HL-60/S4 treated with retinoic acid at 250 ng/mL for 4 days and 3 days (cell line): ENCODE results near the gene TJP1.
"Not testable (repeated sequence)": the region's sequence is repeated elsewhere in the genome, so short reads cannot be mapped to it uniquely, and the experiment has no call there.

ENCODE experiments used
- in situ Hi-C: fragments of 300-500 bp; cut with MboI; formaldehyde crosslinking; loops from 2 replicates; pipeline ENCODE4 v1.7.0; 2022; ENCODE audit warnings: low sequenced_read_pairs

Gene TJP1

DNA sequence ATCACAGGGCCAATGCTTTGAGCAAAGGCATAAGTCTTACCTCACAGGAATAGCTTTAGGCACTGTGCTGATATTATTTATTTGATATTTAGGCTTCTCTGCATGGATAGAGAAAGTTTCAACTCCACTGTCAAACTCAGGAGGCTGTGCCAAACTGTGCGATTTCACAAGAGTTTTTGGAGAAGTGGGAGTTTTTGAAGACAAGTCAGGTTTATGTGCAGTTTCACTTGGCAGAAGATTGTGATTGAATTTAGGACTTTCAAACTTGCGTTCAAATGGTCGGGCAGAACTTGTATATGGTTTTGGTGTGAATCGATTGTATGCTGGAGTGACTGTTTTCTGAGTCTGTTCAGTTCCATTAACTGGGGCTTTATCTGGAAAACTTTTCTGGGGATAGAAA, 113.7 kb downstream of the TJP1 start:
- in situ Hi-C loops, result no loop called here

- in situ Hi-C loops, result no loop called here
Measured at GRCh38 chr15:29704950-29705597, 117.2 kb downstream of the TJP1 start.

DNA sequence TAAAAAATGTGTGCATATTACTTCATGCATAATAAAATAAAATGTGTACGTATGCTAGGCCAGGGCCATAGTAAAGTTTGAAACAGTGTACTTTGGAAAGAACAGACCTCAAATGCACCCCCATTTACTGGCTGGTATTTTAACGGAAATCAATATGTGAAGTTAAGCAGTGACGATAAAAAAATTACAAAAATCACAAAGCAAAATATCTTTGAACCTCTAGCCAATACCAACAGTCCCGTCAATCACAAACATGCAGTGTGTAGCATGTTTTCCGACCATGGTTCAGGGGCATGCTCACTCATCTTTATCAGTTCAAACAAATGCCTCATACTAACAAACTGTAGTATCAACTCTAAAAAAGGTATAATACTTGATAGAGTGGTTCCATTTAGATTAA, 121.1 kb downstream of the TJP1 start:
- in situ Hi-C loops, result no loop called here

DNA sequence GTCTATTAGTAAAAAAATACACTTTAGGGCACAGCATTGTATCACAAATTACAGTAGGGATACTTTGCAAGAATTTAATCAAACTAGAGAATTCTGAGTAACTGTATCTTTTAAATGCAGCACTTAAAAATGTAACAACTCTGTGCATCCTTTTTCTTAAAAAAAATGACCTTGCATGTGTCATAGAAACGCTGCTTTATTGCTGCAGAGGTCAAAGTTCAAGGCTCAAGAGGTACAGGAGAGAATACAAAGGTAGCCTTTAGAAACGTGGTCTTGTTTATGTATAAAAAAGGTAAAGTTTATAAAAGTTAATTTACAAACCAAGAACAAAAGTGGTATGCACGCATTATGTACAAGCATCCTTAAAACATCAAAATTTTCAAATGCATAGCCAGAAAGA, 122.0 kb downstream of the TJP1 start:
- in situ Hi-C loops, result no loop called here

DNA sequence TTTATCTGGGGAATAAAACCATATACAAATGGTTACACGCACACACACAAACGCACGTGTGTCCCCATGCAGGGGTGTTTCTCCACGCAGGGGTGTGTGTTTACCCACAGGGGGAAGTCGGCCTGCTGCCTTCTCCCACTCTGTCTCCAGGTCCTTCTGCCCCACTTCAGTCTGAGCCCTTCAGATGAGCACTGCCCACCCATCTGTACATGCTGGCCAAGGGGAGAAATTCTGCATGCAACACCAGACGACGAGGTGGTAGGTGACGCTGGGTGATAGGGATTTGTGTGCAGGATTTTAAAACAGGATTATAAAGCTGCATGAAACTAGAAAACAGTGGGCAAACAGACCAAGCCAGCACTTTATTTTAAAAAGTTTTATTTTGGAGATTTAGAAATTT, 122.5 kb downstream of the TJP1 start:
- in situ Hi-C loops, result no loop called here

GRCh38 chr15:29698030-29698701, 124.1 kb downstream of the TJP1 start:
- in situ Hi-C loops, result no loop called here

DNA sequence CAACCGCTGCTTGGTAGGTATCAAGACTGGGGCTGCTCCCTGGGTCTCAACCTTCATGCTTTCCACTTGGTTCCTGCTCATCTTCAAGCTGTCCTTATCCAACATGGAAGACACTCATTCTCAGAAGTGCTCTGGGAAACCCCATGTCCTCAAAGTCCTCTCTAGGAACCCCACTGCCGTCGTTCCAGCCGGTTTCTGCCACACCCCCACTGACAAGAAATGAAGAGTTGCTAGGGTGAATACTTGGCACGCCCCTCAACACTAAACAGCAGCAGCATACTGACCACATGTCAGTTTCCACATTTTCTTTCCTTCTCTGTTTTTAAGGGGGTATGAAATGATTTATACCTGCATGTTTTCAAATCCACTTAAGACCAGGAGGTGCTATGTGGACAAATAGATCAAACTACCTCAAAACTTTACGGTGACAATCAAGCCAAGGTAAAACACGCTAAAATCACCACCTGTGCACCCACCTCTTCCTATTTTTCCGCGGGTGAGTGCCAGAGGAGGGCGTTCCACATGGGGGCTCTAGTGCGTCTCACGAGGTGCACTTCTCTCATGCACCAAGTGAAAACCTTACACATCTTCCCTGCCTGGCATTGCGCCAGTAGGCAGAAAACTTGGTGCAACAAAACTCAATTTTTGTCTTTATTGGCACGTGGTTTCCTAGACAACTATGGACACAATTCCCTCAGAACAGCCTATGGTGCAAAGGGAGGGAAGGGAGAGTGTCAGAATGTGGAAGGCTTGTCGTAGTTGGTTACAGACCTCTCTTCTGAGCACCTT, 125.1 kb downstream of the TJP1 start:
- in situ Hi-C loops, result no loop called here

DNA sequence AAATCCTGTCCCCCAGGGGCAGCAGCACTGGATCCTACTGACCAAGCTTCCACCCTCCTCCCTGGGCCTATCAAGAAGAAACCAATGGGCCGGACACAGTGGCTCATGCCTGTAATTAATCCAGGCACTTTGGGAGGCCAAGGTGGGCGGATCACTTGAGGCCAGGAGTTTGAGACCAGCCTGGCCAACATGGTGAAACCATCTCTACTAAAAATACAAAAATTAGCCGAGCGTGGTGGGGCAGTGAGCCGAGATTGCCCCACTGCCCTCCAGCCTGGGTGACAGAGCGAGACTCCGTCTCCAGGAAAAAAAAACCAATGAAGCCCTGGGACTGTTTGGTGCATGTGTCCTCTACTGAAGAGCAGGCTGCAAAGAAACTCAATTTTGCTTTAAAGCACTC, 125.8 kb downstream of the TJP1 start:
- in situ Hi-C loops, result not testable (repeated sequence)

DNA sequence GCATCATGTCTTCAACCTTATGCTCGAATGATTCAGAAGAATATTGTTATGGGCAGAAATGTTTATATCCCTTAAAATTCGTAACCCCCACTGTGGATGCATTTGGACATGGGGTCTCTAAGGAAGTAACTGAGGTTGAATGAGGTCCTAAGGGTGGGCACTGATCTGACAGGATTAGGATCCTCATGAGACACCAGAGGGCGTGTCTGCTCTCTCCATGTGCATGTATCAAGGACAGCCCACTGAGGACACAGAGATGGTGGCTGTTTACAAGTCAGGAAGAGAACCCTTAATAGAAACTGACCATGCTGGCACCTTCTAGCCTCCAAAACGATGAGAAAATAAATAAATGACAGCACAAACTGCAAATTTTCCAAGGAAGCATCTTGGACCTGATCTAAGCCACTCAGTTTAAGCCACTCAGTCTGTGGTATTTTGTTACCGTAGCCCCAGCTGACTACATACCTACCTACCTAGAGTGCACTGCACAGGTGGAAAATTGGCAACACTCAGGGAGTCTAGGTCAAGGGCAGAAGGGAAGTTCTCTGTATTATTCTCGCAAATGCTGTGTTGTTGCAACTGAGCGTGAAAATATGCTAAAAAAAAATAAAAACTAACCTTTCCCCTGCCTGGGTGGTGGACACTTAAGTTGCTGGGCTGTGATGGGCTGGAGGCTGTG, 126.6 kb downstream of the TJP1 start:
- in situ Hi-C loops, result no loop called here

GRCh38 chr15:29693225-29693624, 129.0 kb downstream of the TJP1 start:
- in situ Hi-C loops, result no loop called here

GRCh38 chr15:29692527-29692926, 129.7 kb downstream of the TJP1 start:
- in situ Hi-C loops, result no loop called here

DNA sequence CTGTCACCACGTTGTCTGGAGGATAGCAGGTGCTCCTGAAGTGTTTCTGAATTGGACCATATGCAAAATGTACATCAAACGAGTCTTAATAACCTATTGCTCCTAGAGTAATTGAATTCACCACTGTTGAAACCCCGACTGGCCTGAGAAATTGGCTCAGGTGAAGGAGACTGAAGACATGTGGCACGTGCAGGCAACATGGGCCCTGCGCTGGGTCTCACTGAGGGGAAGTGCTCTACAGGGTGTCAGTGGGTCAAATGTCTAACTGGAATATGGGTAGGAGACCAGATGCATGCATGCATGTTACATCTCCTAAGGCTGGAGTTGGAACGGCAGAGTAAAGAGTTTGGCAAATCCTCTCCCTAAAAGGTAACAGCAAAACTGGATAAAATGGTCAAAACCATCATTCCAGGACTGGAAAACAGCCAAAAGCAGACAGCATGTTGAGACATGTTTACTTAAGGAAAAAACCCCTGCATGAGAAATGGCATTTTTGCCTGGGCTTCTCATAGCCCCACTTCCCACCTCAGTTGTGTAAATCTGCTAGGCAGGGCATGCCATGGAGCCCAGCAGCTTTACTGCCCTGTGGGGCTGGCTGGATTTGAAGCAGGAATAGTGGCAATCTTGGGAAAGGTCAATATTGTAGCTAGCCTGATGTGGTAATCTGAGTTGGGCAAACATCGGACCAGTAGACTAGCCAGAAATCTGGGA, 131.3 kb downstream of the TJP1 start:
- in situ Hi-C loops, result no loop called here

- in situ Hi-C loops, result no loop called here
Measured at GRCh38 chr15:29689287-29689986, 132.8 kb downstream of the TJP1 start.

GRCh38 chr15:29688506-29689286, 133.6 kb downstream of the TJP1 start:
- in situ Hi-C loops, result no loop called here

- in situ Hi-C loops, result no loop called here
Measured at GRCh38 chr15:29687939-29688505, 134.2 kb downstream of the TJP1 start.

- in situ Hi-C loops, result no loop called here
Measured at GRCh38 chr15:29687204-29687815, 135.0 kb downstream of the TJP1 start.

- in situ Hi-C loops, result no loop called here
Measured at GRCh38 chr15:29686445-29687203, 135.6 kb downstream of the TJP1 start.

DNA sequence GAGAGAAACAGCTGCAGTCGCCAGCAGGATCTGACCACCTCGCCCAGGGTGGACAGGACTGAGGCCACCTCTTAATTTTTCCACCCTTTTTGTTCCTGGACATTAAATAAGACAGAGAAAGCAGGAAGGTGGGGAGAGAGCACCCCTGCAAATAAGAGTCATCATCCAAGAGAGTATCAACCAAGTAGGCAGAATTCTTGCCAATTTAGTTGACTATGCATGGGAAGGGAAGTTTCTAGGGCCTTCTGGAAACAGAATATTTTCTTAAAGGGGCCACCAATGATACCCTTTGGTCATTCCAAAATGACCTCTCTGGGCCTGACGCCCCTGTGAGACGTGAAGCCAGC, 136.2 kb downstream of the TJP1 start:
- in situ Hi-C loops, result no loop called here
